Measurements from ENCODE around the gene SPON1.

Gene SPON1

GRCh38 chr11:14067686-14068085 lies 105.2 kb downstream of the SPON1 start:
- H3K4me3 ChIP-seq (ENCODE audit: low read depth, low read length) = no peak overlapping the region
- TF ChIP-seq, protein P1, sequence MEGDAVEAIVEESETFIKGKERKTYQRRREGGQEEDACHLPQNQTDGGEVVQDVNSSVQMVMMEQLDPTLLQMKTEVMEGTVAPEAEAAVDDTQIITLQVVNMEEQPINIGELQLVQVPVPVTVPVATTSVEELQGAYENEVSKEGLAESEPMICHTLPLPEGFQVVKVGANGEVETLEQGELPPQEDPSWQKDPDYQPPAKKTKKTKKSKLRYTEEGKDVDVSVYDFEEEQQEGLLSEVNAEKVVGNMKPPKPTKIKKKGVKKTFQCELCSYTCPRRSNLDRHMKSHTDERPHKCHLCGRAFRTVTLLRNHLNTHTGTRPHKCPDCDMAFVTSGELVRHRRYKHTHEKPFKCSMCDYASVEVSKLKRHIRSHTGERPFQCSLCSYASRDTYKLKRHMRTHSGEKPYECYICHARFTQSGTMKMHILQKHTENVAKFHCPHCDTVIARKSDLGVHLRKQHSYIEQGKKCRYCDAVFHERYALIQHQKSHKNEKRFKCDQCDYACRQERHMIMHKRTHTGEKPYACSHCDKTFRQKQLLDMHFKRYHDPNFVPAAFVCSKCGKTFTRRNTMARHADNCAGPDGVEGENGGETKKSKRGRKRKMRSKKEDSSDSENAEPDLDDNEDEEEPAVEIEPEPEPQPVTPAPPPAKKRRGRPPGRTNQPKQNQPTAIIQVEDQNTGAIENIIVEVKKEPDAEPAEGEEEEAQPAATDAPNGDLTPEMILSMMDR (IDR thresholded peaks at IDR 0.05; ENCODE audit: borderline replicate concordance, insufficient read depth, low read depth, low read length) = no peak

DNA sequence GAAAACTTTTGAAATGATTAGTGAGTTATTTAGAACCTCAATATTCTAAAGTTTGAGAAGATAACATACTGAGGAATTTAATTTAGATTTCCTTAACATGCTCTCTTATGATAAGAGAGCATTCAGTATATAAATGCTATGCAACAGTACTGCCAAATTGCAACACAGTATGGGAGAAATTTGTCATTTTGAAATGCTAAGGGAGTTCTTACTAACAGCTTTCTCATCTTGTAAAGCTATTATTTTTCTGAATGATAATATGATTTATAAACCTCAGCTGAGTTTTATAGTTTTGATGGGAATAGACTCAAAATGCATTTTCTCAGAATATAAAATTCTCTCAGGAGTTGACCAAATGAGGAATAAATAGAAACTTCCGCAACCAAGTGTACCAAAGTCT lies 108.4 kb downstream of the SPON1 start:
- TF ChIP-seq, protein P1 (IDR thresholded peaks at IDR 0.05; ENCODE audit: borderline replicate concordance, insufficient read depth, low read depth, low read length) = no peak
- no peak overlapping the region for H3K4me3 ChIP-seq (ENCODE audit: low read depth, low read length)

- TF ChIP-seq, protein P1 (IDR thresholded peaks at IDR 0.05; ENCODE audit: borderline replicate concordance, insufficient read depth, low read depth, low read length) = no peak
- no peak overlapping the region for H3K4me3 ChIP-seq (ENCODE audit: low read depth, low read length)
Observed at GRCh38 chr11:14073849-14074476, 111.4 kb downstream of the SPON1 start.

- TF ChIP-seq, protein P1 (IDR thresholded peaks at IDR 0.05; ENCODE audit: borderline replicate concordance, insufficient read depth, low read depth, low read length) = no peak
- no peak overlapping the region for H3K4me3 ChIP-seq (ENCODE audit: low read depth, low read length)
Observed at GRCh38 chr11:14075118-14076078, 112.9 kb downstream of the SPON1 start.

GRCh38 chr11:14079011-14079410 lies 116.5 kb downstream of the SPON1 start:
- no peak overlapping the region for H3K4me3 ChIP-seq (ENCODE audit: low read depth, low read length)
- TF ChIP-seq, protein P1 (IDR thresholded peaks at IDR 0.05; ENCODE audit: borderline replicate concordance, insufficient read depth, low read depth, low read length) = no peak

DNA sequence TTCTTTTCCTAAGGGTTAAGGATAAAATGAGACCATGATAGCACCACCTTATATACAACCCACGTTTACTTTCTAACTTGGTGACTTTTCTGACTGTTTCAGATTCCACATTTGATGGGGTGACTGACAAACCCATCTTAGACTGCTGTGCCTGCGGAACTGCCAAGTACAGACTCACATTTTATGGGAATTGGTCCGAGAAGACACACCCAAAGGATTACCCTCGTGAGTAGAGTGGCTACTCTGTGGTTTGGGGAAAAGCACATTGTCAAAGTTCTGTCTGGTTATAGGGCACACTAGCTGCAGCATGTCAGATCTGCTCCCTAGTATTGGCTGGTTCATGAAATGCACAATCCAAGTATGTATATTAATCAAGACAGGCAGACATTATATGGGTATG lies 117.3 kb downstream of the SPON1 start:
- H3K4me3 ChIP-seq (ENCODE audit: low read depth, low read length) = no peak overlapping the region
- TF ChIP-seq, protein P1 (IDR thresholded peaks at IDR 0.05; ENCODE audit: borderline replicate concordance, insufficient read depth, low read depth, low read length) = no peak

Measured in GM12875 (cell line).